ENCODE data around the gene ATP7B. TPM values are rescaled to one million over a fixed set of nuclear protein-coding genes. Genes with fewer than 3 reads are reported as not detected.
"Not testable (repeated sequence)": the region's sequence is repeated elsewhere in the genome, so short reads cannot be mapped to it uniquely, and the experiment has no call there.

The ATP7B gene
- 18.3 TPM for total RNA-seq (ENCODE audit: insufficient read depth, low replicate concordance)

- no peak for DNase-seq (ENCODE audit: low spot score)
Measured at GRCh38 chr13:52010890-52011631, at the start of gene ATP7B. Gene ATP7B (minus strand): TSS chr13:52011450. CDS start chr13:52011337, 113 bp downstream.

DNA sequence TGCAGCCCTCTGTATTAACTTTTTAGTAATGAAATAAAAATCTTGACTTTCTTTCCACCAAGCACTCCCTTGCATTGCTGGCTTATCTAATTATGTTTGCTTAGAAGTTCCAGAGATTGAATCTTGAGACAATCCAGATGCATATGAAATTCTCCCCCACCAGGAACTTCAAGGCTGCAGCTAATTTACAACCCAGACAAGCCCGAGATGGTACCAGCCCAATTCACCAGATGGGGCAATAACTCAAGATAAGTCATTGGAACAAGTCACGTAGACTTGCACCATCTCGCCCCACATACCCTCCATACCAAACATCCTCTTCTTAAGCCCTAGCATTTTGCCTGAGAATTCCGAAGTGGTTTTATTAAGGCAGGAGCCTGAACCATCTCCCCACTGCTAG is 42.2 kb upstream of the ATP7B start:
- peak; percentile 98 for DNase-seq (ENCODE audit: low spot score)

DNA sequence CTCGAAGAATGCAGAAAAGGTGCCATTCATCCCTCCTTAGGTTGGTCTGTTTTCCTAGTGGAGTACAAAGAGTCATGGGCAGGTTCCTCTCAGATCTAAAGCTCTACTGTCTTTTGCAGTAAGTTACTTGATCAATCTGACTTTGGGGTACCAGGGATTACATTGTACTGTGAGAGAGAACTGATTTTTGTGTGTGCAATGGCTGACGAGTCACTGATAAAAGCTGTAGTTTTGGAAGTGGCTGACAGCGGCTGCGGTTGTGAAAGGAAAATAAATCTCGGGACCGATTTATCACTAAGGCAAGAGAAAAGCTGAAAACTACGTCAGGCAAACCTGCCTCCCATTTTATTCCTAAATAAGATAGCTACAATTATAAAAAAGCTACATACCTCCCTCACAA is 40.1 kb upstream of the ATP7B start:
- DNase-seq (ENCODE audit: low spot score) = peak; percentile 48

GRCh38 chr13:52048516-52048915 is 37.3 kb upstream of the ATP7B start:
- no peak for DNase-seq (ENCODE audit: low spot score)

DNA sequence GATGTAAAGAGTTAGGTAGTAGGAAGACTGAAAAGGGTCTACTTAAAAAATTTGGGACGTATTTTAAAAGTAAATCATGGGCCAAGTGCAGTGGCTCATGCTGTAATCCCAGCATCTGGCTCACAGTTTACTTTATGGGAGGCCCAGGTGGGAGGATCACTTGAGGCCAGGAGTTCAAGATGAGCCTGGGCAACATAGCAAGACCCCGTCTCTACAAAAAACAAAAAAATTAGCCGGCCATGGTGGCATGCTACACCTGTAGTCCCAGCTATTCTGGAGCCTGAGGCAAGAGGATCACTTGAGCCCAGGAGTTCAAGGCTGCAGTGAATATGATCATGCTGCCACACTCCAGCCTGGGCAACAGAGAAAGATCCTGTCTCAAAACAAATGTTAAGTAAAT is 36.2 kb upstream of the ATP7B start:
- no peak for DNase-seq (ENCODE audit: low spot score)

GRCh38 chr13:52043675-52044074 is 32.4 kb upstream of the ATP7B start:
- no peak for DNase-seq (ENCODE audit: low spot score)

DNA sequence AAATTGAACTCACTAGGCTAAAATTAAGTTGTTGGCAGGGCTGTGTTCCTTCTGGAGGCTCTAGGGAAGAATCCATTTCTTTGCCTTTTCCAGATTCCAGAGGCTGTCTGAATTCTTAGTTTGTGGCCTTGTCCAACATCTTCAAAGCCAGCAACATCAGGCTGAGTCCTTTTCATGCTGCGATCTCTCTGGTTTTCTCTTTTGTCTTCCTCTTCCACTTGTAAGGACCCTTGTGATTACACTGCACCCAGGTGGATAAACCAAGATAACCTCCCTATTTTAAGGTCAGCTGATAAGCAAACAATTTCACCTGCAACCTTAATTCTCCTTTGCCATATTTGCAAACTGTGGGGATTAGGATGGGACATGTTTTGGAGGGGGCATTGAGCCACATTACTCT is 24.8 kb upstream of the ATP7B start:
- DNase-seq (ENCODE audit: low spot score) = no peak

DNA sequence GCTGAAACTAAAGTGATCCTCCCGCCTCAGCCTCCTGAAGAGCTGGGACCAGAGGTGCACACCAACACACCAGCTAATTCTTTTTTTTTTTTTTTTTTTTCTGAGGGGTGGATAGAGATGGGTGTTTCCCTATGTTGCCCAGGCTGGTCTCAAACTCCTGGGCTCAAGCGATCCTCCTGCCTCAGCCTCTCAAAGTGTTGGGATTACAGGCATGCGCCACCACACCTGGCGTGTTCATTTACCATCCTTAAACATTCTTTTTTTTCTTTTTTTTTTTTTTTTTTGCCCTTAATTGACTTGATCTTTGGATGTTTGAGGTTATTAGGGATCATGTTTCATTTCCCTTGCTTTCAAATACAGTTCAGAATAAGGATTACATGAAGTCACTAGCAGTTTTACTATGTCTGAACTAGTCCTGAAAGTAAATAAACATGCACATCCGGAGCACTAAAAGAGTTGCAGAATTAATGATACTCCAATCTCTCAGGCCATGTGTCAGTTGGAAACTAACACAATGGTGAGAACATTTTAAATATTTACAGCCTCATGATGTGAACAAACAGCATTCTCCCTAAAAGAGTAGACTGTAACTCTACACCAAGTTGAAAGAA is 23.5 kb upstream of the ATP7B start:
- DNase-seq (ENCODE audit: low spot score) = no peak

- no peak for DNase-seq (ENCODE audit: low spot score)
Measured at GRCh38 chr13:52033039-52033438, 21.8 kb upstream of the ATP7B start.

GRCh38 chr13:52030401-52030800 is 19.2 kb upstream of the ATP7B start:
- DNase-seq (ENCODE audit: low spot score) = not testable (repeated sequence)

DNA sequence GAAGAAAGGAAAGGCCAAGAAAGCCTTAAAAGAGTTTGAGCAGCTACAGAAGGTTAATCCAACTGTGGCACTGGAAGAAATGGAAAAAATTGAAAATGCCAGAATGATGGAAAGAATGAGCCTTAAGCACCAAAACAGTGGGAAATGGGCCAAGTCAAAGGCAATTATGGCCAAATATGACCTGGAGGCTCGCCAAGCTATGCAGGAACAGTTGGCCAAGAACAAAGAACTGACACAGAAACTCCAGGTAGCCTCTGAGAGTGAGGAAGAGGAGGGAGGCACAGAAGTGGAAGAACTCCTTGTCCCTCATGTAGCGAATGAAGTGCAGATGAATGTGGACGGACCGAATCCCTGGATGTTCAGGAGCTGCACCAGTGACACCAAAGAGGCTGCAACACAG is 18.3 kb upstream of the ATP7B start:
- DNase-seq (ENCODE audit: low spot score) = no peak

- DNase-seq (ENCODE audit: low spot score) = no peak
Measured at GRCh38 chr13:52027832-52028231, 16.6 kb upstream of the ATP7B start.

GRCh38 chr13:52026246-52026626 is 15.0 kb upstream of the ATP7B start:
- no peak for DNase-seq (ENCODE audit: low spot score)

- no peak for DNase-seq (ENCODE audit: low spot score)
Measured at GRCh38 chr13:52025475-52026245, 14.4 kb upstream of the ATP7B start.

DNA sequence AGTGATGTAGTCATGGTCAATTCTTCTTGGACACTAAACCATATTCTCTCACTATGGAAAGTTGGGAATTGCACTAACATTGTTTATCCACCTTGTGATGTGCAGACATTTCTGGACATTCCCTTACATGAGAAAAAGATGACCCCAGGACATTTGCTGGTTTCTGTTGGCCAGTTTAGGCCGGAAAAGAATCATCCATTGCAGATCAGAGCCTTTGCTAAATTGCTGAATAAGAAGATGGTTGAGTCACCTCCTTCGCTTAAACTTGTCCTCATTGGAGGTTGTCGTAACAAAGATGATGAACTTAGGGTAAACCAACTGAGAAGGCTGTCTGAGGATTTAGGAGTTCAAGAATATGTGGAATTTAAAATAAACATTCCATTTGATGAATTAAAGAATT is 13.2 kb upstream of the ATP7B start, which contains the start of gene UTP14C:
Gene UTP14C, plus strand, starts transcription at position 211 of the 400 bp plus-strand sequence. CDS start 4,114 bp downstream, outside the sequence.
- DNase-seq (ENCODE audit: low spot score) = no peak

GRCh38 chr13:52022356-52022755 is 11.1 kb upstream of the ATP7B start:
- no peak for DNase-seq (ENCODE audit: low spot score)

DNA sequence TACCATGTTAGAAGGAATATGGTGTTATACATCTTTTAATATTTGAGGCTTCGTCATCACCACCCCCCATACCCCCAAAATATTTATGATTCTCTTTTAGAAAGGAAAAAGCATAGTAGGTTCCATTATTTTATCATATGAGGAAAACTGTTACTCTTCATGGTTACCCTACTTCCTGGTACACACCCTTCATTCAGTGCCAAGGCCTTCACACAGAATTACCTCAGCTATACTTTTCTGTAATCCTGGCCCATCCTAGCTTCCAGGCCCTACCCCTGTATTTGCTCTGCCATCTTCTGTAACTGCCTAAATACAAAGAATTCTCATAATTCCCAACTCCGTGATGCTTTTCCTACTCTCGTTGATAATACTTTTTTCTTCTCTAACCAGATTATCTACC is 8.9 kb upstream of the ATP7B start:
- DNase-seq (ENCODE audit: low spot score) = no peak

GRCh38 chr13:52016296-52016695 is 5.0 kb upstream of the ATP7B start:
- DNase-seq (ENCODE audit: low spot score) = no peak

DNA sequence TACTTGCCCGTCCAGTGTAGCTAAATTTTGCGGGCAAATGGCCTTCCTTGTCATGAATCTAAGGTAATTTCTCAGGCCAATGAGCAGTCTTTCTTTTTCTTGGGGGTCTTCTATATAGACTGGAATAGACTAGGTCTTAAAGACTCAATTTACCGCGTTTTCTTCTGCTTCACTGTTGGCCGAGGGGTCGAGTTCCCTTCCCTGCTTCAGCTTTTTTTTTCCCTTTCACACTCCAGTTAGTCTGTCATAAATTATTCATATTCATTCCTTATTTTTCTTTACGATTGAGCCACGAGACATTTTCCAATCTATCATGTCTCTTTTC is 1.2 kb upstream of the ATP7B start:
- DNase-seq (ENCODE audit: low spot score) = no peak

- peak; percentile 99 for DNase-seq (ENCODE audit: low spot score)
Measured at GRCh38 chr13:52011632-52012511, 622 bp upstream of the ATP7B start, which contains the start of gene ALG11. Gene ALG11 (plus strand): TSS chr13:52012398. CDS start chr13:52012419, 21 bp downstream.

- no peak for DNase-seq (ENCODE audit: low spot score)
Measured at GRCh38 chr13:52009946-52010345, 1.3 kb downstream of the ATP7B start.

Measured in umbilical cord (tissue), 2 donors.